ENCODE results near the gene SRMS. TPM values are rescaled to one million over a fixed set of nuclear protein-coding genes. Genes with fewer than 3 reads are reported as not detected.

SRMS gene
- polyA plus RNA-seq, 1 experiment: not detected

GRCh38 chr20:63529861-63530787 lies 17.4 kb downstream of the SRMS start:
- H3K27me3 ChIP-seq (ENCODE audit: control insufficient read depth, insufficient read depth, low read length): peaks cover 6% of the 10 kb centered on the region
- CTCF ChIA-PET: interaction anchor here (0.6 kb wide), 1 partner anchor 746 kb away, joined by 3 read pairs; no protein-coding TSS in a partner anchor
- no peaks in the 10 kb centered on the region; the same call in 1 of the 2 replicates for H3K9me3 ChIP-seq (ENCODE audit: control insufficient read depth, insufficient read depth, low read length)
- TF ChIP-seq CTCF (IDR thresholded peaks at IDR 0.05; ENCODE audit: low read depth, low read length): no peak
- no peak for DNase-seq (ENCODE audit: low read depth, low spot score)
- no peak overlapping the region for H3K27ac ChIP-seq (ENCODE audit: low read depth, low read length)
- POLR2A ChIA-PET: interaction anchor here (3.1 kb wide), 1 partner anchor 9 kb away, joined by 18 read pairs; the partner anchor contains the start of gene PPDPF
- H3K4me3 ChIP-seq (ENCODE audit: low read depth, low read length): no peak overlapping the region

DNA sequence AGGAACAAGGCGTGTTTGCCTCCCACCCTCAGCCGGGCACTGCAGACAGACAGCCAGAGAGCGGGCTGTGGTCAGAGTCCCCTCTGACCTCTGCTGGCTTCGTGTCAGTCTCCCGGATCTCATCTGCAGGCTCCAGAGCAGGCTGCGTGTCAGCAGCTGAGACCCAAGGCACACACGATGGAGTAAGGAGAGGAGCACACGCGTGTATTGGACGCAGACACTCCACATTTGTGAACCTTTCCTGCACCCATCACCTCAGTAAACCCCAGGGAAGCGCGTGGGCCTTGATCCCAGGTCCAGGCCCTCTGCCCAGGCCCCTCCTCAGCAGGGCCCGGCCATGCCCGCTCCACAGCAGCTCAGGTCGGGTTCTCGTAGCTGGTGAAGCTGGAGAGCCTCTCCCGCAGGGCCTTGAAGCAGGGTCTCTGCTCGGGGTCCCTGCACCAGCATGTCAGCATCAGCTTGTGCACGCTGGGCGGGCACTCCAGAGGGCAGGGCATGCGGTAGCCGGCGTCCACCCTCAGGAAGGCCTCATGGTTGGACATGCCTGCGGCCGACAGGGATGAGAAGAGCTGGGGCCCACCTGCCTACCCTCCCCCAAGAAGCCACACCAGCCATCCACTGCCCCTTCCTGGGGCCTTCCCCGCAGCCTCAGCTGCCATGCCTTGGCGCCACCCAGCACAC lies 18.2 kb downstream of the SRMS start:
- no peaks in the 10 kb centered on the region; the same call in 1 of the 2 replicates for H3K9me3 ChIP-seq (ENCODE audit: control insufficient read depth, insufficient read depth, low read length)
- DNase-seq (ENCODE audit: low read depth, low spot score): no peak
- no peak overlapping the region for H3K4me3 ChIP-seq (ENCODE audit: low read depth, low read length)
- ChIA-PET POLR2A (interaction anchor here (0.7 to 3.1 kb wide), 2 partner anchors 9 to 59 kb away, joined by 3 to 18 read pairs; partner anchors contain the start of gene PPDPF), CTCF (interaction anchor here (2.8 kb wide), 1 partner anchor 9 kb away, joined by 9 read pairs; the partner anchor contains the start of gene PTK6)
- peaks cover 2% of the 10 kb centered on the region for H3K27me3 ChIP-seq (ENCODE audit: control insufficient read depth, insufficient read depth, low read length)
- no peak overlapping the region for H3K27ac ChIP-seq (ENCODE audit: low read depth, low read length)
- no peak for TF ChIP-seq CTCF (IDR thresholded peaks at IDR 0.05; ENCODE audit: low read depth, low read length)

DNA sequence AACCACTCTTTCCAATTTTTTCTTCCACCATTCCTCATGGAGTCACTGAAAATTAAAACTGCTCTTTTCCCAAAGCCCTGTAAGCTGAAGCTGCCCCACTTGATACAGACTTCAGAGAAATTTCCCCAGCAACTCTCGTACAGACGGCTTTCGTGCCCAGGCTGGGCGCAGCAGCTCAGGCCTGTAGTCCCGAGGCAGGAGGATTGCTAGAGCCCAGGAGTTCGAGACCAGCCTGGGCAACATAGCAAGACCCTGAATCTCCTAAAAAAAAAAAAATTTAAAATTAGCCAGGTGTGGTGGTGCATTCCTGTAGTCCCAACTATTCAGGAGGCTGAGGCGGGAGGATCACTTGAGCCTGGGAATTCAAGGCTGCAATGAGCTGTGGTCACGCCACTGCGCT lies 20.4 kb downstream of the SRMS start:
- Histone ChIP-seq H3K4me3 (ENCODE audit: low read depth, low read length) (no peak overlapping the region), H3K9me3 (ENCODE audit: control insufficient read depth, insufficient read depth, low read length) (peaks cover 8% of the 10 kb centered on the region), H3K27ac (ENCODE audit: low read depth, low read length) (no peak overlapping the region), H3K27me3 (ENCODE audit: control insufficient read depth, insufficient read depth, low read length) (no peaks in the 10 kb centered on the region)
- CTCF ChIA-PET: interaction anchor here (2.8 kb wide), 1 partner anchor 11 kb away, joined by 9 read pairs; the partner anchor contains the start of gene PTK6
- no peak for DNase-seq (ENCODE audit: low read depth, low spot score)
- POLR2A ChIA-PET: no interaction called here
- no peak for TF ChIP-seq CTCF (IDR thresholded peaks at IDR 0.05; ENCODE audit: low read depth, low read length)

GRCh38 chr20:63525971-63526370 lies 21.6 kb downstream of the SRMS start:
- DNase-seq (ENCODE audit: low read depth, low spot score): no peak
- POLR2A ChIA-PET: no interaction called here
- CTCF ChIA-PET: no interaction called here
- H3K27me3 ChIP-seq (ENCODE audit: control insufficient read depth, insufficient read depth, low read length): no peaks in the 10 kb centered on the region
- H3K4me3 ChIP-seq (ENCODE audit: low read depth, low read length): no peak overlapping the region
- no peak for TF ChIP-seq CTCF (IDR thresholded peaks at IDR 0.05; ENCODE audit: low read depth, low read length)
- H3K9me3 ChIP-seq (ENCODE audit: control insufficient read depth, insufficient read depth, low read length): peaks cover 8% of the 10 kb centered on the region
- no peak overlapping the region for H3K27ac ChIP-seq (ENCODE audit: low read depth, low read length)

Data from AG04450 (cell line).